Measurements from ENCODE around the gene MAFB. TPM values are rescaled to one million over a fixed set of nuclear protein-coding genes. Genes with fewer than 3 reads are reported as not detected.
A peak's percentile ranks its signal among the peaks of the same experiment; 100 is the strongest.

Gene MAFB
- polyA plus RNA-seq, 3 donors: 113 to 161 (median 134) TPM

DNA sequence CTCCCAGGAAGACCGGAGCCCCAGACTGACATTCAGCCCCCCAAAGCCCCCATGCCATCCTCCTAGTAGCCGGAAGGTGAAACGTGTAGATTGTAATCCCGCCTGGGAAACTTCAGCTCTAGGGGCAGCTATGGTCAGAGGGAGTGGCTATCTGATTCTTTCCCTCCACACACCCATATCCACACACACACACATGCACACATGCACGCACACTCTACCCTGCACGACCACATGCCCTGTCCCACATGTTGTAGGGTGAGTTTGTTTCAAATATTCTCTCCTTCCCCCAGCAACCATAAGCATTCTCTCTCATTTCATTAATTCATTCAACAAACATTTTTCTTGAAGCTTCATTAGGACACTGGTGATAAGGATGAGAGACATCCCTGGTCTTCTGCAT, 42.2 kb downstream of the MAFB start:
- H4K20me1 ChIP-seq (ENCODE audit: insufficient read depth, low read length): no peaks in the 10 kb centered on the region
- no peaks in the 10 kb centered on the region for H3K79me2 ChIP-seq (ENCODE audit: insufficient read depth, low read length)
- no peaks in the 10 kb centered on the region for H3K36me3 ChIP-seq (replicated peaks in 1 of 2; ENCODE audit: control insufficient read depth in 1 of 2, insufficient read depth in 2 of 2, low read length in 2 of 2)
- no peak overlapping the region for H3K27ac Mint-ChIP-seq
- WGBS (ENCODE audit: insufficient coverage): no CpG with 5 or more reads among the region's 6 CpGs
- TF ChIP-seq, protein P1, sequence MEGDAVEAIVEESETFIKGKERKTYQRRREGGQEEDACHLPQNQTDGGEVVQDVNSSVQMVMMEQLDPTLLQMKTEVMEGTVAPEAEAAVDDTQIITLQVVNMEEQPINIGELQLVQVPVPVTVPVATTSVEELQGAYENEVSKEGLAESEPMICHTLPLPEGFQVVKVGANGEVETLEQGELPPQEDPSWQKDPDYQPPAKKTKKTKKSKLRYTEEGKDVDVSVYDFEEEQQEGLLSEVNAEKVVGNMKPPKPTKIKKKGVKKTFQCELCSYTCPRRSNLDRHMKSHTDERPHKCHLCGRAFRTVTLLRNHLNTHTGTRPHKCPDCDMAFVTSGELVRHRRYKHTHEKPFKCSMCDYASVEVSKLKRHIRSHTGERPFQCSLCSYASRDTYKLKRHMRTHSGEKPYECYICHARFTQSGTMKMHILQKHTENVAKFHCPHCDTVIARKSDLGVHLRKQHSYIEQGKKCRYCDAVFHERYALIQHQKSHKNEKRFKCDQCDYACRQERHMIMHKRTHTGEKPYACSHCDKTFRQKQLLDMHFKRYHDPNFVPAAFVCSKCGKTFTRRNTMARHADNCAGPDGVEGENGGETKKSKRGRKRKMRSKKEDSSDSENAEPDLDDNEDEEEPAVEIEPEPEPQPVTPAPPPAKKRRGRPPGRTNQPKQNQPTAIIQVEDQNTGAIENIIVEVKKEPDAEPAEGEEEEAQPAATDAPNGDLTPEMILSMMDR (IDR thresholded peaks at IDR 0.05): no peak
- no peak overlapping the region for H3K27ac ChIP-seq (ENCODE audit: low read depth in 1 of 2, low read length in 2 of 2)
- peaks cover 13% of the 10 kb centered on the region for H3K4me1 Mint-ChIP-seq
- H2AFZ ChIP-seq (ENCODE audit: insufficient read depth, low read depth, low read length, poor library complexity, severe bottlenecking): no peak overlapping the region
- H3K9me3 ChIP-seq (replicated peaks in 1 of 2; ENCODE audit: control insufficient read depth in 1 of 2, insufficient read depth in 1 of 2, low read length in 2 of 2): no peaks in the 10 kb centered on the region
- intact Hi-C loops (cut with micrococcal nuclease): no loop called here
- no peak for DNase-seq
- no peaks in the 10 kb centered on the region for H3K36me3 Mint-ChIP-seq
- H3K4me2 ChIP-seq (replicated peaks; ENCODE audit: extremely low read depth, low read length, poor library complexity, severe bottlenecking): no peak overlapping the region
- peaks cover 14 to 24% (median 21%) of the 10 kb centered on the region in 3 donors for H3K27me3 Mint-ChIP-seq (ENCODE audit: low read depth in 3 of 3)
- H3K9me3 Mint-ChIP-seq: peaks cover 0 to 2% (median 0%) of the 10 kb centered on the region in 7 donors
- H3K4me3 Mint-ChIP-seq: peak overlapping the region in 1 of 2 donors; percentile 66
- peaks cover 6 to 7% of the 10 kb centered on the region in 2 donors for H3K4me1 ChIP-seq (ENCODE audit: control insufficient read depth in 1 of 2, insufficient read depth in 2 of 2, low read length in 2 of 2)
- no peak overlapping the region for H3K9ac ChIP-seq (ENCODE audit: insufficient read depth, low read length, poor library complexity, severe bottlenecking)
- H3K4me3 ChIP-seq (replicated peaks in 1 of 3; ENCODE audit: low read depth in 2 of 3, low read length in 3 of 3): no peak overlapping the region
- peaks cover 2 to 11% of the 10 kb centered on the region in 2 donors for H3K27me3 ChIP-seq (ENCODE audit: control insufficient read depth in 2 of 2, insufficient read depth in 2 of 2, low read length in 2 of 2)

DNA sequence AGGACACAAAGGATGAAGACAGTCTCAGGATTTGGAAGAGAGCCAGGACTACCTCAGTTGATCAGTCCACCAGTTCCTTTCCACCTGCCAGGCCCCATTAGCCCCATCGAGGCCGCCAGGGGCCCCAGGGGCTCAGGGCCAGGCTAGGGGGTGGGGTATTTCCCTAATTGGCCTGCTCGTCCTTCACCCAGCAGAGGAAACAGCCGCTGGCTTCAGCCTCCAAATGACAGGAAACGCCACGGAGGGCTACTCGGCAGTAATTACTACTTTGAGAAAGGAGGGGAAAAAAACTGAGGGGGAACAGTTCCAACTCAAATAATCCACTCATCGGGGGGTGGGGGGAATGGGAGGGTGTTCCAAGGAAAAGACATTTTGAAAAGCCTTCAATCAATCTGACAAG, 42.7 kb downstream of the MAFB start:
- Histone ChIP-seq H3K4me1 (ENCODE audit: control insufficient read depth in 1 of 2, insufficient read depth in 2 of 2, low read length in 2 of 2) (peaks cover 10 to 12% of the 10 kb centered on the region in 2 donors), H4K20me1 (ENCODE audit: insufficient read depth, low read length) (no peaks in the 10 kb centered on the region), H3K4me3 (replicated peaks in 1 of 3; ENCODE audit: low read depth in 2 of 3, low read length in 3 of 3) (no peak overlapping the region), H3K79me2 (ENCODE audit: insufficient read depth, low read length) (no peaks in the 10 kb centered on the region), H3K27me3 (ENCODE audit: control insufficient read depth in 2 of 2, insufficient read depth in 2 of 2, low read length in 2 of 2) (peaks cover 2 to 11% of the 10 kb centered on the region in 2 donors), H2AFZ (ENCODE audit: insufficient read depth, low read depth, low read length, poor library complexity, severe bottlenecking) (no peak overlapping the region), H3K27ac (ENCODE audit: low read depth in 1 of 2, low read length in 2 of 2) (no peak overlapping the region), H3K9me3 (replicated peaks in 1 of 2; ENCODE audit: control insufficient read depth in 1 of 2, insufficient read depth in 1 of 2, low read length in 2 of 2) (no peaks in the 10 kb centered on the region), H3K4me2 (replicated peaks; ENCODE audit: extremely low read depth, low read length, poor library complexity, severe bottlenecking) (no peak overlapping the region), H3K9ac (ENCODE audit: insufficient read depth, low read length, poor library complexity, severe bottlenecking) (no peak overlapping the region), H3K36me3 (replicated peaks in 1 of 2; ENCODE audit: control insufficient read depth in 1 of 2, insufficient read depth in 2 of 2, low read length in 2 of 2) (no peaks in the 10 kb centered on the region)
- Mint-ChIP-seq H3K9me3 (peaks cover 0 to 2% (median 0%) of the 10 kb centered on the region in 7 donors), H3K36me3 (no peaks in the 10 kb centered on the region), H3K4me3 (no peak overlapping the region), H3K27me3 (ENCODE audit: low read depth in 3 of 3) (peaks cover 14 to 24% (median 21%) of the 10 kb centered on the region in 3 donors), H3K27ac (no peak overlapping the region), H3K4me1 (peaks cover 17% of the 10 kb centered on the region)
- no CpG with 5 or more reads among the region's 8 CpGs for WGBS (ENCODE audit: insufficient coverage)
- TF ChIP-seq, protein P1 (IDR thresholded peaks at IDR 0.05): no peak
- intact Hi-C loops (cut with micrococcal nuclease): no loop called here
- DNase-seq: peak in 1 of 3 donors; percentile 14

Data from CD14-positive monocyte (primary cell).